HG02798 (cell line): ENCODE measurements around the gene NPEPPS.
"Not testable (repeated sequence)": the region's sequence is repeated elsewhere in the genome, so short reads cannot be mapped to it uniquely, and the experiment has no call there.

Source experiments
- ATAC-seq: cut with Tn5 transposase; IDR thresholded peaks from one replicate; pipeline ENCODE4 v1.9.1; 2021; ENCODE audit warnings: mild to moderate bottlenecking; ENCODE audit not compliant: unreplicated experiment, poor library complexity

The NPEPPS gene

GRCh38 chr17:47561698-47562405 lies 30.9 kb downstream of the NPEPPS start:
- not testable (repeated sequence) for ATAC-seq

GRCh38 chr17:47562406-47562705 lies 31.4 kb downstream of the NPEPPS start:
- ATAC-seq: not testable (repeated sequence)

- not testable (repeated sequence) for ATAC-seq
Measured at GRCh38 chr17:47567261-47567660, 36.4 kb downstream of the NPEPPS start.

- ATAC-seq: not testable (repeated sequence)
Measured at GRCh38 chr17:47572561-47572960, 41.7 kb downstream of the NPEPPS start.

- ATAC-seq: not testable (repeated sequence)
Measured at GRCh38 chr17:47582416-47582815, 51.5 kb downstream of the NPEPPS start.

GRCh38 chr17:47586378-47587055 lies 55.6 kb downstream of the NPEPPS start:
- ATAC-seq: not testable (repeated sequence)

- not testable (repeated sequence) for ATAC-seq
Measured at GRCh38 chr17:47593522-47593921, 62.6 kb downstream of the NPEPPS start.

GRCh38 chr17:47603830-47604597 lies 73.1 kb downstream of the NPEPPS start:
- no peak for ATAC-seq

- ATAC-seq: no peak
Measured at GRCh38 chr17:47604598-47604927, 73.7 kb downstream of the NPEPPS start.

GRCh38 chr17:47605011-47605410 lies 74.1 kb downstream of the NPEPPS start:
- no peak for ATAC-seq

- no peak for ATAC-seq
Measured at GRCh38 chr17:47607481-47607880, 76.6 kb downstream of the NPEPPS start.

GRCh38 chr17:47611372-47612350 lies 80.8 kb downstream of the NPEPPS start:
- ATAC-seq: no peak

- no peak for ATAC-seq
Measured at GRCh38 chr17:47615766-47616424, 85.0 kb downstream of the NPEPPS start.

GRCh38 chr17:47618410-47618809 lies 87.5 kb downstream of the NPEPPS start:
- no peak for ATAC-seq

GRCh38 chr17:47620503-47621245 lies 89.8 kb downstream of the NPEPPS start:
- no peak for ATAC-seq

- no peak for ATAC-seq
Measured at GRCh38 chr17:47621293-47622179, 90.6 kb downstream of the NPEPPS start.

GRCh38 chr17:47622180-47622549 lies 91.3 kb downstream of the NPEPPS start:
- no peak for ATAC-seq

GRCh38 chr17:47624727-47625068 lies 93.8 kb downstream of the NPEPPS start:
- no peak for ATAC-seq
